Mucosa of stomach (tissue), 1 donor: ENCODE measurements around the gene CTRB2.
"Not testable (repeated sequence)": the region's sequence is repeated elsewhere in the genome, so short reads cannot be mapped to it uniquely, and the experiment has no call there.

Experiments
- H3K27me3 ChIP-seq: one replicate; pipeline ENCODE4 v1.7.0; 2013; ENCODE audit warnings: mild to moderate bottlenecking, low read length; ENCODE audit not compliant: control insufficient read depth, insufficient read depth
- H3K36me3 ChIP-seq: one replicate; pipeline ENCODE4 v1.7.0; 2013; ENCODE audit warnings: low read length; ENCODE audit not compliant: control insufficient read depth, insufficient read depth
- H3K4me1 ChIP-seq: one replicate; pipeline ENCODE4 v1.7.0; 2013; ENCODE audit warnings: mild to moderate bottlenecking, low read length; ENCODE audit not compliant: control insufficient read depth, insufficient read depth
- H3K4me3 ChIP-seq: one replicate; pipeline ENCODE4 v1.7.0; 2013; ENCODE audit warnings: low read length
- H3K9ac ChIP-seq: one replicate; pipeline ENCODE4 v1.7.0; 2013; ENCODE audit warnings: mild to moderate bottlenecking, low read length, moderate library complexity
- H3K9me3 ChIP-seq: one replicate; pipeline ENCODE4 v1.7.0; 2013; ENCODE audit warnings: mild to moderate bottlenecking, low read length, moderate library complexity; ENCODE audit not compliant: control insufficient read depth
- donor health status: Pancreatic carcinoma.

Gene CTRB2

GRCh38 chr16:75219088-75219487, 12.1 kb upstream of the CTRB2 start:
- no peaks in the 10 kb centered on the region for H3K4me1 ChIP-seq

GRCh38 chr16:75218256-75219076, 11.5 kb upstream of the CTRB2 start, which contains the start of gene CTRB1:
TSS of gene CTRB1 (plus strand) at chr16:75218988. CDS start at chr16:75219008, 20 bp downstream.
- H3K4me1 ChIP-seq = no peaks in the 10 kb centered on the region
- H3K4me3 ChIP-seq = no peak within 1 kb of the TSS
- no peak within 1 kb of the TSS for H3K9ac ChIP-seq
- no peaks in the 10 kb centered on the region for H3K36me3 ChIP-seq
- no peaks in the 10 kb centered on the region for H3K9me3 ChIP-seq
- no peaks in the 10 kb centered on the region for H3K27me3 ChIP-seq

More at GRCh38 chr16:75219088-75219487, 12.1 kb upstream of the CTRB2 start:
- H3K9ac ChIP-seq = no peak overlapping the region
- no peaks in the 10 kb centered on the region for H3K36me3 ChIP-seq
- H3K4me3 ChIP-seq = no peak overlapping the region
- H3K27me3 ChIP-seq = no peaks in the 10 kb centered on the region
- H3K9me3 ChIP-seq = no peaks in the 10 kb centered on the region

- Histone ChIP-seq H3K27me3 (no peaks in the 10 kb centered on the region), H3K9ac (no peak overlapping the region), H3K36me3 (no peaks in the 10 kb centered on the region), H3K9me3 (no peaks in the 10 kb centered on the region), H3K4me3 (no peak overlapping the region), H3K4me1 (no peaks in the 10 kb centered on the region)
Observed at GRCh38 chr16:75217389-75217851, 10.5 kb upstream of the CTRB2 start.

GRCh38 chr16:75216576-75216975, 9.6 kb upstream of the CTRB2 start:
- no peaks in the 10 kb centered on the region for H3K4me1 ChIP-seq
- no peaks in the 10 kb centered on the region for H3K9me3 ChIP-seq

GRCh38 chr16:75216127-75216526, 9.2 kb upstream of the CTRB2 start:
- Histone ChIP-seq H3K4me1 (no peaks in the 10 kb centered on the region), H3K27me3 (no peaks in the 10 kb centered on the region), H3K36me3 (no peaks in the 10 kb centered on the region), H3K9me3 (no peaks in the 10 kb centered on the region), H3K9ac (no peak overlapping the region), H3K4me3 (no peak overlapping the region)

More at GRCh38 chr16:75216576-75216975, 9.6 kb upstream of the CTRB2 start:
- Histone ChIP-seq H3K27me3 (no peaks in the 10 kb centered on the region), H3K4me3 (no peak overlapping the region), H3K36me3 (no peaks in the 10 kb centered on the region), H3K9ac (no peak overlapping the region)

GRCh38 chr16:75211286-75211685, 4.3 kb upstream of the CTRB2 start:
- H3K9ac ChIP-seq, H3K36me3 ChIP-seq, H3K9me3 ChIP-seq, H3K4me1 ChIP-seq, H3K27me3 ChIP-seq, H3K4me3 ChIP-seq: not testable (repeated sequence)

- H3K9ac ChIP-seq = no peak overlapping the region
- no peaks in the 10 kb centered on the region for H3K4me1 ChIP-seq
- no peaks in the 10 kb centered on the region for H3K36me3 ChIP-seq
Observed at GRCh38 chr16:75209944-75210343, 3.0 kb upstream of the CTRB2 start.

GRCh38 chr16:75209514-75209913, 2.6 kb upstream of the CTRB2 start:
- H3K4me1 ChIP-seq, H3K9ac ChIP-seq, H3K27me3 ChIP-seq, H3K9me3 ChIP-seq, H3K4me3 ChIP-seq, H3K36me3 ChIP-seq: not testable (repeated sequence)

More at GRCh38 chr16:75209944-75210343, 3.0 kb upstream of the CTRB2 start:
- no peaks in the 10 kb centered on the region for H3K9me3 ChIP-seq
- no peaks in the 10 kb centered on the region for H3K27me3 ChIP-seq
- no peak overlapping the region for H3K4me3 ChIP-seq

GRCh38 chr16:75208861-75209505, 2.0 kb upstream of the CTRB2 start:
- Histone ChIP-seq H3K9ac (no peak overlapping the region), H3K27me3 (no peaks in the 10 kb centered on the region), H3K4me3 (no peak overlapping the region), H3K9me3 (no peaks in the 10 kb centered on the region), H3K4me1 (no peaks in the 10 kb centered on the region), H3K36me3 (no peaks in the 10 kb centered on the region)

- Histone ChIP-seq H3K4me1 (no peaks in the 10 kb centered on the region), H3K9ac (no peak overlapping the region), H3K9me3 (no peaks in the 10 kb centered on the region), H3K36me3 (no peaks in the 10 kb centered on the region), H3K27me3 (no peaks in the 10 kb centered on the region), H3K4me3 (no peak overlapping the region)
Observed at GRCh38 chr16:75208242-75208825, 1.4 kb upstream of the CTRB2 start.

GRCh38 chr16:75207831-75208230, 870 bp upstream of the CTRB2 start:
- no peak overlapping the region for H3K9ac ChIP-seq
- no peaks in the 10 kb centered on the region for H3K4me1 ChIP-seq
- no peaks in the 10 kb centered on the region for H3K27me3 ChIP-seq
- no peak overlapping the region for H3K4me3 ChIP-seq
- no peaks in the 10 kb centered on the region for H3K36me3 ChIP-seq
- no peaks in the 10 kb centered on the region for H3K9me3 ChIP-seq
